Ascending aorta (tissue), 2 donors: Measurements from ENCODE around the gene RUNX2. TPM values are rescaled to one million over a fixed set of nuclear protein-coding genes. Genes with fewer than 3 reads are reported as not detected.

Experiments used
- DNase-seq, 2 donors: peaks; one replicate each; pipeline ENCODE4 v3.0.0-alpha.2; 2019; ENCODE audit warnings: low spot score in 2 of 2
- H3K27ac ChIP-seq, 2 donors: fragments of 200-600 bp; sonication (generic); one replicate each; pipeline ENCODE4 v1.5.1; 2016 to 2017; ENCODE audit warnings: mild to moderate bottlenecking in 1 of 2
- H3K27me3 ChIP-seq: fragments of 200-600 bp; sonication (generic); one replicate; pipeline ENCODE4 v1.5.1; 2017
- H3K36me3 ChIP-seq, 2 donors: fragments of 200-600 bp; sonication (generic); one replicate each; pipeline ENCODE4 v1.5.1; 2016
- H3K4me1 ChIP-seq, 2 donors: fragments of 200-600 bp; sonication (generic); one replicate each; pipeline ENCODE4 v1.5.1; 2016 to 2017; ENCODE audit warnings: mild to moderate bottlenecking in 1 of 2
- H3K4me3 ChIP-seq, 2 donors: fragments of 200-600 bp; sonication (generic); one replicate each; pipeline ENCODE4 v1.5.1; 2016 to 2017; ENCODE audit warnings: mild to moderate bottlenecking in 1 of 2
- H3K9me3 ChIP-seq, 2 donors: fragments of 200-600 bp; sonication (generic); one replicate each; pipeline ENCODE4 v1.5.1; 2016
- CTCF ChIP-seq, 3 experiments: fragments of 200-600 bp in 2 of 3; fragments of 450-650 bp in 1 of 3; sonication (generic) in 2 of 3; IDR thresholded peaks; one replicate each; pipeline ENCODE4 v1.5.1; 2016 to 2019; ENCODE audit warnings: antibody characterized with exemption in 3 of 3, mild to moderate bottlenecking in 1 of 3, moderate library complexity in 1 of 3
- intact Hi-C: fragments of 100-400 bp; cut with DNase I; formaldehyde crosslinking; loops from one replicate; pipeline ENCODE4 v1.15.1; 2023
- total RNA-seq: library from RNA; depleted of rRNA; stranded (reverse); fragments of >200 nt; gene quantifications from one replicate; pipeline ENCODE4 v1.1.0, GENCODE V29; 2016

The RUNX2 gene
- total RNA-seq, 1 donor from 2014 or later, result 0.21 TPM

GRCh38 chr6:45479834-45480751 is 152.0 kb downstream of the RUNX2 start:
- H3K4me3 ChIP-seq, result peak overlapping the region in 1 of 2 donors; percentile 5
- no peak for DNase-seq
- H3K36me3 ChIP-seq, result no peaks in the 10 kb centered on the region
- intact Hi-C loops, result no loop called here
- H3K27ac ChIP-seq, result no peak overlapping the region
- H3K4me1 ChIP-seq, result no peaks in the 10 kb centered on the region
- no peaks in the 10 kb centered on the region for H3K9me3 ChIP-seq
- H3K27me3 ChIP-seq, result no peaks in the 10 kb centered on the region
- TF ChIP-seq CTCF (IDR thresholded peaks at IDR 0.05), result no peak

GRCh38 chr6:45480752-45481415 is 152.8 kb downstream of the RUNX2 start:
- no peak for DNase-seq

GRCh38 chr6:45483021-45483420 is 154.9 kb downstream of the RUNX2 start:
- intact Hi-C loops, result no loop called here
- no peak overlapping the region for H3K27ac ChIP-seq
- H3K27me3 ChIP-seq, result no peaks in the 10 kb centered on the region
- TF ChIP-seq CTCF (IDR thresholded peaks at IDR 0.05), result no peak
- no peaks in the 10 kb centered on the region for H3K4me1 ChIP-seq
- H3K9me3 ChIP-seq, result no peaks in the 10 kb centered on the region
- H3K36me3 ChIP-seq, result no peaks in the 10 kb centered on the region
- no peak overlapping the region for H3K4me3 ChIP-seq
- DNase-seq, result no peak

More at GRCh38 chr6:45480752-45481415, 152.8 kb downstream of the RUNX2 start:
- Histone ChIP-seq H3K4me3 (peak overlapping the region in 1 of 2 donors; percentile 5), H3K27ac (no peak overlapping the region), H3K9me3 (no peaks in the 10 kb centered on the region), H3K4me1 (no peaks in the 10 kb centered on the region), H3K27me3 (no peaks in the 10 kb centered on the region), H3K36me3 (no peaks in the 10 kb centered on the region)
- intact Hi-C loops, result no loop called here
- TF ChIP-seq CTCF (IDR thresholded peaks at IDR 0.05), result no peak

GRCh38 chr6:45483501-45483900 is 155.4 kb downstream of the RUNX2 start:
- TF ChIP-seq CTCF (IDR thresholded peaks at IDR 0.05), result no peak
- DNase-seq, result no peak
- intact Hi-C loops, result no loop called here
- Histone ChIP-seq H3K4me1 (no peaks in the 10 kb centered on the region), H3K36me3 (no peaks in the 10 kb centered on the region), H3K27ac (no peak overlapping the region), H3K27me3 (no peaks in the 10 kb centered on the region), H3K9me3 (no peaks in the 10 kb centered on the region), H3K4me3 (no peak overlapping the region)

GRCh38 chr6:45486736-45487135 is 158.6 kb downstream of the RUNX2 start:
- intact Hi-C loops, result no loop called here
- DNase-seq, result no peak
- no peaks in the 10 kb centered on the region for H3K27me3 ChIP-seq
- no peaks in the 10 kb centered on the region for H3K9me3 ChIP-seq
- no peak overlapping the region for H3K27ac ChIP-seq
- H3K4me3 ChIP-seq, result no peak overlapping the region
- no peak for TF ChIP-seq CTCF (IDR thresholded peaks at IDR 0.05)
- H3K36me3 ChIP-seq, result no peaks in the 10 kb centered on the region
- H3K4me1 ChIP-seq, result no peaks in the 10 kb centered on the region
